CD4-positive, alpha-beta T cell treated with Interleukin-2 at 100 ng/mL for 4 hours (primary cell): Measurements from ENCODE around the gene JADE2.
"Not testable (repeated sequence)": the region's sequence is repeated elsewhere in the genome, so short reads cannot be mapped to it uniquely, and the experiment has no call there.

Source experiments
- DNase-seq: peaks from one replicate; pipeline ENCODE4 v3.0.0-alpha.2; 2020; ENCODE audit warnings: low spot score

JADE2 gene

DNA sequence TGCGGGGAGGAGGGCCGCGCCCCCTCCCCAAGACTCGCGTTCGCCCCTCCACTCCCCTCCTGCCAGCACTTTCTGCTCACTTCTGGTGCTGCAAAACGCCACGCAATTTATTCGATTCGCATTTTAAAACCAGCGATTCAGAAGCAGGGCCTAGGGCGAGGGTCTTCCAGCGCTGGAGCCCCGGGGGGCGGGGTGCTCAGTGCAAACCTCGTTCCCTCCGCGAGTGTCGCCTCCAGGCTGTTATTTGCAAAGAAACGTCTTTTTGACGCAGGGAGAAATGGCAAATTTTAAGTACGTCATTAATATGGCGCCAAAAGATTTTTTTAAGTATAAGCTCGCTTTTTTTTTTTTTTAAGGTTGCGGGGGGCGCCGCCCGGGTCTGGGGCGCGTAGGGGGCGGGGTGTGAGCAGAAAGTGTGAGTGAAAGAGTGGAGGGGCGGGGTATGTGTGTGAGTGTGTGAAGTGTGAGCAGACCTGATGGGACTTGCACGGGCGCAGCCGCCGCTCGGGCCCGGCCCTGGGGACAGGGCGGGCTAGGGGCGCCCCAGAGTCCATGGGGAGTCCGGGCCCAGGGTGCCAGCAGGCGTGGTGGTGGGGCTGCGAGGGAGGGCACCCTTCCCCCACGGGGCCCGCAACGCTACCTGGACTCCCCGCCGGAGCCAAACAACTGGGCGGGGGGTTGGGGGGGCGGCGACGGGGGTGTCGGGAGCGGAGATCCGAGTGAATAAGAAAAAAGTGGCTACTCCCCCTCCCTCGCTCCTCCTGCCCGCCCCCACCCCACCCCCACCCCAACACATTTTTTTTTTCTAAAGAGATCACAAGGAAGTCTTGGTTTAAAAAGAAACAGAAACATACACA, at the start of gene JADE2:
Gene JADE2 (plus strand): TSS at position 845 of the 857 bp plus-strand sequence. CDS start 10,188 bp downstream, outside the sequence.
- DNase-seq = peak; percentile 89

DNA sequence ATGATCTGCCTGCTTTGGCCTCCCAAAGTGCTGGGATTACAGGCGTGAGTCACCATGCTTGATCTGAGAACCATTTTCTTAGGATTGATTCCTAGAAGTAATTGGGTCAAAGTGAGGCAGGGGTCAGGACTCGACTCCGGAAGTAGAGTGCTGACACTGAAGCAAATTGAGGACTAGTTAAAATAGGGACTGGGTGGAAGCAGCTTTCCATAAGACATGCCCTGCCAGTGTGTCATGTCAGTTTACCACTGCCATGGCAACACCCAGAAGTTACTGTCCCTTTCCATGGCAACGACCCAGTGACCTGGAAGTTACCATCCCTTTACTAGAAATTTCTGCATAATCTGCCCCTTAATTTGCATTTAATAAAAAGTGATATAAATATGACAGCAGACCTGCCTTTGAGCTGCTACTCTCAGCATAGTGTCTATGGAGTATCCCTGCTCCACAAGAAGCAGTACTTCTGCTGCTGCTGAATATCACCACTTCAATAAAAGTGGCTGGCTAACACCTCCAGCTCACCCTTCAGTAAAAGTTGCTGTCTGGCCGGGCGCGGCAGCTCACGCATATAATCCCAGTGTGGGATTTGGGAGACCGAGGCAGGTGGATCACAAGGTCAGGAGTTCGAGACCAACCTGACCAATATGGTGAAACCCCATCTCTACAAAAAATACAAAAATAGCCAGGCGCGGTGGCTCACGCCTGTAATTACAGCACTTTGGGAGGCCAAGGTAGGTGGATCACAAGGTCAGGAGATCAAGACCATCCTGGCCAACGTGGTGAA, 47.8 kb upstream of the JADE2 start:
- DNase-seq = no peak

DNA sequence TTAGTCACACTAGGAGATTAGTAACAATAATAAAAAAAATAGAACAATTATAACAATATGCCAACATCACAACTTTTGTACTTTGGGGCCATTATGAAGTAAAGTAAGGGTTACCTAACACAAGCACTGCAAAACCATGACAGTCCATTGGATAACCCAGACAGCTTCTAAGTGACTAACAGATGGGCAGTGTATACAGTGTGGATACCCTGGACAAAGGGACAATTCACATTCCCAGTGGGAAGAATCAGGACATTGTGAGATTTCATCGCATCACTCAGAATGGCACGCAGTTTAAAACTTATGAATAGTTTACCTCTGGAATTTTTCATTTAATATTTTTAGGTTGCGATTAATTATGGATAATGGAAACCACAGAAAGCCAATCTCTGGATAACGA, 45.6 kb upstream of the JADE2 start:
- DNase-seq = no peak

DNA sequence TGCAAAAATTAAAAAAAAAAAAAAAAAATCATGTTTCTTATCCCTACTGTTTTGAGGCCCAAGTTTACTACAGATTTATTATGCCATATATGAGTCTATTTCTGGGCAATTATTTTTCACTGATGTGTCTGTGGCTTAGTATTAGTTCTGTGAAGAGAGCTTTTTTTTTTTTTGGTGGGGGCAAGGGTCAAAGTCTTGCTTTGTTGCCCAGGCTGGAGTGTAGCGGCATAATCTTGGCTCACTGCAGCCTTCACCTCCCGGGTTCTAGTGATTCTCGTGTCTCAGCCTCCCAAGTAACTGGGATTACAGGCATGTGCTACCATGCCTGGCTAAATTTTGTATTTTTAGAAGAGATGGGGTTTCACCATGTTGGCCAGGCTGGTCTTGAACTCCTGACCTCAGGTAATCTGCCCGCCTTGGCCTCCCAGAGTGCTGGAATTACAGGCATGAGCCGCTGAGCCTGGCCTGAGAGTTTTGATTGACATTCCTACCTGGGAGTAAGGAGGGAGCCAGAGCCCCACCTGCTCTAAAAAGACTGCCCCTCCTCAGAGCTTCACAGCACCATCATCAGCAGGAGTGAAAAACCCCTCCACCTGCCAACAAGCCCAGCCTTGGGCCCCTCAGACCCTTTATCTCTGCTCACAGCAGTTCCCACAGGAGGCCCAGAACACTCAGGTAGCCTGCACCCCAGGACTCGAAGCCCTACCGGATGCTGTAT, 36.1 kb upstream of the JADE2 start:
- DNase-seq = no peak

DNA sequence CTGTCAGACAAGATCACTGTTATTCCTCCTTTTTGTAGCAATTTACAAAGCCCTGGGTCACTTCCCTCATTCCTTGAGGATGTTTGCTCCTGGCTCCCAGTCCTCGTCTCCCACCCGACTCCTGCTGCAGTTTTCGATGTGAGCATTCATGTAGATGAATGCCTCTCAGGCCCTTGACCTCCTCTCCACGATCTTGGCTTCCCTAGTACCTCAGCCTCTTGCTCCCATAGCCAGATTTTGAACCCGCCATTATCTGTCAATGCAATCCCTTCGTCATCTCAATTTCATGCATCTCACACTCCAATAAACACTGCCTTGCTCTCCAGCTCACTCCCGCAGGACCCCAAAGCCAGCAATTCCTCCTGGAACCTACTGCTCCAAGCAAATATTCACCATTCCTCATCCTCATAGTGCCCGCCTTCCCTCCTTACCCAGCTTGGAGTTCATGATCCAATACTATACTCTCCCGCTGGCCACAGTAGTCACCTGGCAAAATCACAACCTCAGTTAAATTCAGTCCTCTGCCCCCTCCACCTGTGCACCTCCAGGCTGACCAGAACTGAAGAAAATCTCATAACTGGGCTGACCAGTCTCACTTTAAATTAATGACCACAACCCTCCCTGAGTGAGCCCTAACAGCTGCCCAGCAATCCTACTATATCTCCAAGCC, 35.1 kb upstream of the JADE2 start:
- DNase-seq = no peak

DNA sequence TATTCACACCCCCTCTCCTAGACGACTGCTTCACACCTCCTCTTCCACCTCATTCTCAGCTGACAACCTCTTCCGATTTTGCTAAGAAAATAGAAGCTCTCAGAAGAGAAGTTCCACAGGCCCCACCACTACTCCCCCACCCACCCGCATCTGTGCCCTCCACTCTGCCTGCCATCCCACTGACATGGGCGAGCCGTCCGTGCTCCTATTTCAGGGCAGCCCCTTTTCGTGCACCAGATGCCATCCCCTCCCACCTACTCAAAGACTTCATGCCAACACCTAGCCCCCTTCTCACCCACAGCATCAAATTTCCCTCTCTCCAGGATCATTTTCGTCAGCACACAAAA, 34.6 kb upstream of the JADE2 start:
- DNase-seq = no peak

DNA sequence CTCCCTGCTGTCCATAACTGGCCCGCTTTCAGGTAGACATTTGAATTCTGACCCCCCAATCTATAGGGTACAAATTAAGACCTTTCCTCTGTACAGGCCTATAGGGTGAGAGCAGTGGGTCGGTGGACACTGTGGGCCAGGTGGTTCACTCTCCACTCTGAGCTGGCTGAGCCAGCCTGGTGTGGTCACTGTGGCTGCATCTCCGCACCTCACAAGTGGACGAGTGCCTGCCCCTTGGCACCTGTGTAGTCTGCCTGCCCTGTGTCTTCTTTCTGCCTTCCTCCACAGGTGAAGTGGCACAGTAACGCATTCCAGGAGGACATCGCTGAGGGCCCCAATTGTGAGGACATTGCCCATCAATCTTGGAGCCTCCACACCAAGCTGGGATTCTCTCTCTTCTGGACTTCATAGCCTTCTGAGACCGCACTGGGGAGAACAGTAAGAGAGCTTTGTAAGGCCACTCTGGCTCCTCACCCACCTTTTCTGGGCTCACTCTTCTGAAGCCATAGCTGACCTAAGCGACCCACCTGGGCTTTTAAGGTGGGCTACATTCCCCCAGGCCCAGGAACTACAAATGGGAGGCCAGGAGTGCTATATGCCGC, 33.5 kb upstream of the JADE2 start:
- no peak for DNase-seq

DNA sequence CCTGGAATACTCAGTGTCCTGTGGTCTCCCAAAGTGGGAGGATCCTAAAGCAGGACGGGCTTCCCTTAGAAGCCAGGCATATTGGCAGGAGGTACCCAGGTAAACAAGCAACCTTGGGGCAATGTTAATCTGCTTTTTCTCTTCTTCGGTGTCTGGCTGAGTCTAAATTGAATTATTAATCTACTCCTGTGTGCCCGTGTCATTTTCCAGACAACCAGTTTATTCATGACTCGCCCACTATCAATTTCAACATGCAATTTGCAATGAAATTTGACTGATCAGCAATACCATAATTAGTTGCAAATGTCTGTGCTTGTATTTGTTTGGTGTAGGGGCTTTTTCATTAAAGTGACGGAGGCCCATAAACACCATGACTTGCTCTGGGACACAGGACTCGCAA, 32.9 kb upstream of the JADE2 start:
- no peak for DNase-seq

DNA sequence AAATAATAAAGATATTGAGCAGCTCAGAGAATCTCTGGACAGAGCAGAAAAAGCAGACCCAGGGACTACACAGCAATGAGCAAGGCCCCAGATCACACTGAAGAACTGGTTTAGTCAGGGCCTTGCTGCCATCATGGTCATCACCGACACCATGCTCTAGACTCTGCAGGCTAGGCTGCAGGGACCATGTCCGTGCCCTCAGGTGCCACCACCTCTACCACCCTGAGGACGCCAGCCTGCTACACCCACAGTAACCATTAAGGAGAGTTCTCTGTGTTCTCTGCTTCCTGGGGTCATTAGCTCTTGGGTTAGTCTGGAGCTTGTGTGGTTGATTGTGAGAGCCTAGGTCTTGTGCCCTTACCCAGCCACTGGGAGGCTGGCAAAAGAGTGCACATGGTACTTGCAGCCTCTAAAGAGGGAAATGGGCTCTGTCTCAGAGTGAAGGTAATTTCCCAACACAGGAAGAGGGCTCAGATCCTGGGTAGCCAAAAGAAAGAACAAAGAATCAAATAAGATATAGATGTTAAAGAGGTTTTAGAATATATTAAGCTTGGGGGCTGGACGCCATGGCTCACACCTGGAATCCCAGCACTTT, 31.9 kb upstream of the JADE2 start:
- DNase-seq = no peak

DNA sequence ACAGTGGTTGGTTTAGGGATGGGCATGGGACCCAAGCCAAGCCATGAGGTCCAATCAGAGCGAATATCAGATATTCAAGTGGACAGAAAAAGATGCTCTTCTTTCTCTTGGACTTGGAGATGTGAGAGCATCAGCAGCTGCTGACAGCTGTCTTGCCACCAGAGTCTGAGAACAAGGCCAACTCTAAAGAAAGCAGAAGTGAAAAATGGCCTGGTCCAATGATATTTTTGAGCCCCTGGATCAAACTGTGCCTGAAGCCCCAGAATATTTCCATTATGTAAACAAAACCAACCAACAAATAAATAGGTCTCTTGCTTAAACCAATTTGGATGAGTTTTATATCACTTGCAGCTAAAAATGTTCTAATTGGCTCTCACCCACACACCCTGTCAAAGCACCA, 30.7 kb upstream of the JADE2 start:
- DNase-seq = no peak

DNA sequence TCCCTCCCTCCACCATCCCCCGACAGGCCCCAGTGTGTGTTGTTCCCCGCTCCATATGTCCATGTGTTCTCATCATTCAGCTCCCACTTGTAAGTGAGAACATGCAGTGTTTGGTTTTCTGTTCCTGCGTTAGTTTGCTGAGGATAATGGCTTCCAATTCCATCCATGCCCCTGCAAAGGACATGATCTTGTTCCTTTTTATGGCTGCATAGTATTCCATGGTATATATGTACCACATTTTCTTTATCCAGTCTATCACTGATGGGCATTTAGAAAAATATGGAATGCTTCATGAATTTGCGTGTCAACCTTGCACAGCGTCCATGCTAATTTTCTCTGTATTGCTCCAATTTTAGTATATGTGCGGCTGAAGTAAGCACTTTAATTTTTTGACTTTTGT, 25.6 kb upstream of the JADE2 start:
- not testable (repeated sequence) for DNase-seq

DNA sequence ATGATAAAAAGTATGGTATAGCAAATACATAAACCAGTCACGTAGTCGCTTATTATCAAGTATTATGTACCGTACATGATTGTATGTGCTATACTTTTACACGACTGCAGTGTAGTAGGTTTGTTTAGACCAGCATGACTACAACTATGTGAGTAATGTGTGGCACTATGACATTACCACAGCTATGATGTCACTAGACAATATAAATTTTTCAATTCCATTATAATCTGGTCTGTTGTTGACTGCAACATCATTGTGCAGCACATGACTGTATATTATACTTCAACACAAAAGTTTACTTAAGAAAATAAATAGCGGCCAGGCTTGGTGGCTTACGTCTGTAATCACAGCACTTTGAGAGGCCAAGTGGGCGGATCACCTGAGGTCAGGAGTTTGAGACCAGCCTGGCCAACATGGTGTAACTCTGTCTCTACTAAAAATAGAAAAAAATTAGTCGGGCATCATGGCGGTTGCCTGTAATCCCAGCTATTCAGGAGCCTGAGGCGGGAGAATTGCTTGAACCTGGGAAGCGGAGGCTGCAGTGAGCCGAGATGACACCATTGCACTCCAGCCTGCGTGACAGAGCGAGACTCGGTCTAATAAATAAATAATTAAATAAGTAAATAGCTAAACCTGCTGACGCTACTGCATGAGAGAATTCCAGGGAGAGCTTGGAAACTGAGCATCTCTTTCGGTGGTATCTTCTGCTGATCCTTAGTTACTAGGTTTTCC, 24.6 kb upstream of the JADE2 start:
- no peak for DNase-seq

DNA sequence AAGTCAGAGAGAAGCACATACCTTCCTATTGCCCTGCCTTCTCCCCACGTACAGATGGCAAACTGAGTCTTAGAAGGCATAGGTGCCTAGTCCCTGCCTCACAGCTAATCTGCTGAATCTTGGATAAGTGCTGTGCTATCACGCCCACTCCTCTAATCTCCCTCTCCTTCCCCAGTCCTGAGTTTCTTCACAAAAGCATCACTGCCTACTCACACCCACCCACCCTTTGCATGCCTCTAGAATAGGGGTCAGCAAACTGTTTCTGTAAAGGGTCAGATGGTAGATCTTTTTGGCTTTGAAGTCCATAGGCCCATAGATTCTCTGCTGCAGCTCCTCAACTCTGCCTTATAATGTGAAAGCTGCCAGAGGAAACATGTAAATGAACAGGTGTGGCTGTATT, 23.2 kb upstream of the JADE2 start:
- DNase-seq = no peak

DNA sequence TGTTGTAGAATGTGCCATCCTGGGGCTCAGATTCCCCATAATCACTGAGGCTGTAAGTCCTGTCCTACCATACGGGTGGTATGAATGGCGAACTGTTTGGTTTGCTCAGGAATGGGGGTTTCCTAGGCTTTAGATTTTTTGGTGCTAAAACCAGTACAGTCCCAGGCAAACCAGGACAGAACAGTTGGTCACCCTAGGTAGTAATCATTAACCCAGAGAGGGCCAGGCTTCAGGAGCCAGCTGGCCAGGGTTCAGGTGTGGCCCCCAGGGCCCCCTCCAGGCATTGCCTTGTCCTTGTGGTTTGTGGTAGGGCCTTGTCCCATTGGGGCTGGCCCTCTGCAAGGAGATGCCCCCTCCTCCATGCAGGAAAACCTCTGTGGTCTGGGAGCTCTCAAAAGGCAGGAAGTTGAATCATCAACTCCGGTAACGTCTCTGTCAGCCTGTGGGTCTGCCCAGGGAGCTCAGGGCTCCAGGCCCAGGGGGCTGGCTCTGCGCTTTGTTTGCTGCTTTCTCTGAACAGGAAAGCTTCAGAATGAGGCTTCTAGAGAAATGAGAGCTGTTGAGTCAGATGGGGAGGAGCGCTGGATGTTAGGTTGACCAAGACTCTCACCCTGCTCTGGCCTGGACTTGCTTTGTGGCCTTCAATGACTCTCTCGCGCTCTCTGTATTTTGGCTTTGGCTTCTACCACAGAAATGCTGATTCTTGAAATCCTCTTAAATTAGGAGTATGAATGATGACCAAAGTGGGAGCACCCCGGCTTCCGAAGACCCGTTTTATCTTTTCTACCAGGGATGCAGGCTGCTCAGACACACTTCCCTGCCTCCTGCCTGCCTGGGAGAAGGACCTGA, 22.2 kb upstream of the JADE2 start:
- peak; percentile 83 for DNase-seq

DNA sequence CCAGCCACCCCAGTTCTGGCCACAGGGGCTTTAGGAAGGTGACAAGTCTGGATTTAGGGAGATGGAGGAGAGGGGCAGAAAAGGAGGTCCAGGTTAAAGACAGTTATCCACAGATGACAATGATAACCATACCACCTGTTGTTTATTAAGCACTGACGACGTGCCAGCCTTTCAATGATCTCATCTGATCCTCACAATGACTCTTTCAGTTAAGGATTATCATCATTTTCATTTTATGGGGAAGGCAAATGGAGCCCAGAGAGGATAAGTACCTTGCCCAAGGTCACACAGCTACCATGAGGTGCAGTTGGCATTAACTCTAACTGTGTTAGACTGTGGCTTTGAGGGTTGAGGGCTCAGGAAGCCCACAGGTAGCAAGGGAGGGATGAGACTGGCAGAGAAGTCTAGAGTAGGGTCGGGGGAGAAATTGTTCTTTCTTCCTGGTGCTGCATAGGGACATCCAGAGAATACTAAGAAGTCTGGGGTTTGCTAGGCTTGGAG, 21.5 kb upstream of the JADE2 start:
- no peak for DNase-seq

DNA sequence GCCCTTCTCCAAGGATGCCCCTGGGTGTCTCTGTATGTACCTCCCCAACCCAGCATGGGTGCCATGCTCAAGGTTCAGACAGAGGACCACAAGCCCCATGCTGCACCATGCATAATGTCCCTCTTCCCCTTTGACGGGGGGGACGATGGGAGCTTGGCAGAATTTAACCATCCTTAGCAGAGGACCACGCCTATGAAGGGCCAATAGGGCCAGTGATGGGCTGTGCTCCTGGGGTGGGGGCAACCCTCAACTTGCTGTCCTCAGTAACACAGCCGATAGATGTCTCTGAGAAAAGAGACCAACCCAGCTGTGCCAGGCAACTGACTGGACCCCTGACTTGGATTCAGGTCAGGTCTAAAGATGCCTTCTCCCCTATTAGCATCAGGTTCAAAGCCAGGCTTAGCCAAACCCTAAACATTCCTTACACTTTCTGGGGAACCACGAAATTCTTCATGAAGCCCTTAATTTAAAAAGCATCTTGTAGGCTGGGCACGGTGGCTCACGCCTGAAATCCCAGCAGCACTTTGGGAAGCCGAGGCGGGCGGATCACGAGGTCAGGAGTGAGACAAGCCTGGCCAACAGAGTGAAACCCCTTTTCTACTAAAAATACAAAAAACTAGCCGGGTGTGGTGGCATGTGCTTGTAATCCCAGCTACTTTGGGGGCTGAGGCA, 20.7 kb upstream of the JADE2 start:
- no peak for DNase-seq

DNA sequence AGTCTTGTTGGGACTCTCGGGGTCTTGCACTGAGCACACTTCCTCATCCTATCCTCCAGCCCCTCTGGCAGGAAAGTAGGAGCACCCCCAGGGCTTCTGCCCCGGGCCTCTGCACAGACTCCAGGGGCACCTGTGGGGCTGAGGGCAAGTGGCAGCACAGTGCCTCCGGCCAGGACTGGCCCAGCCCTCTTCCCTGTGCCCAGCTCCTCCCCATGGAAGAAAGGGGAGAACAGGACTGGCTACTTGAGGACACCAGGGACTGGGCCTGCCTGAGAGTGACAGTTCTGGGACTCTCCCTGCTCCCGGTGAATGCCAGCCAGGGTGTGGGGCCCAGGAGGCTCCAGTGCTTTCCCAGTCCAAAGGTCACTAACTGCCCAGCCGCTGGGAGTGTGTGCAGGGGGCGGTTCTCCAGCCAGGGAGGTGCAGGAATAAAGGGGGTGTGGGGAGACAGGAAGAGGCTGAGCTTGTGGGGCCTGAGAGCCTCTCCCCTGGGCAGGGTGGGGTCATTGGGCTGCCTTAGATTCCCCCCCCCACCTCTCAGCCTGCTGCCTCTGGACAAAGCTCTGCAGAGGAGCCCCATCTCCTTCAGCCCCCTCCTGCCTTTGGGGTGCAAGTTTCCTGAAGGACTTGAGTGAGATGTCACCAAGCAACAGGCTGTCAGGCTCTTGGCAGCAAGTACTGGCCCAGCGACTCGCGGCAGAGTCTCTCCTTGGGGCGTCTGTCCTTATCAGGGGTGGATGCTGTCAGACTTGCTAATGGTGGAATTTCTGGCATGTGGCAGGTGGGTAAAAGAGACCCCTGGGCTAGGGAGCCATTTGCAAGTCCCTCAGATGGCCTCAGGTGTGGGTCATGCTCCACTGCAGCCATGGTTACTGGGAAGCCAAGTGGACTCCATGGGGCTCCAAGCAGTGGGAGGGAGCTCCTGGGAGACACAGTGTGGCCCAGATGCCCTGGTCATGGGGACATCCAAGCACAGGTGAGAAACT, 19.1 kb upstream of the JADE2 start:
- no peak for DNase-seq

DNA sequence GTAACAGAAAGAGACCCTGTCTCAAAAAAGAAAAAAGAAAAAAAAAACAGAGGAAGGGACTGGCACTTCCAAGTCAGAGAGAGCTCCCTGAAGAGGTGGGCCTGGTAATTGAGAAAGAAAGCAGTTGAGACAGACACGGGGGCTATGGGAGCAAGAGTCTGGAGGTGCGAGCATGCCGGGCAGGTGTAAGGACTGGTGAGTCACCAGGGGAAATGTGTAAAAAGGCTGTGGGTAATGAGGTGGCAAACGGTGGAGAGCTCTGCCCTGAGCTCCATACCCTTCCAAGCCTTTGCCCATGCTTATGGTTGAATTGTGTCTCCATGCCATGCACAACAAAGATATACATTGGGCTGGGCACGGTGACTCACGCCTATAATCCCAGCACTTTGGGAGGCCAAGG, 18.0 kb upstream of the JADE2 start:
- no peak for DNase-seq
